ENCODE measurements around the gene CPNE8.
"Not testable (repeated sequence)": the region's sequence is repeated elsewhere in the genome, so short reads cannot be mapped to it uniquely, and the experiment has no call there.

The CPNE8 gene

DNA sequence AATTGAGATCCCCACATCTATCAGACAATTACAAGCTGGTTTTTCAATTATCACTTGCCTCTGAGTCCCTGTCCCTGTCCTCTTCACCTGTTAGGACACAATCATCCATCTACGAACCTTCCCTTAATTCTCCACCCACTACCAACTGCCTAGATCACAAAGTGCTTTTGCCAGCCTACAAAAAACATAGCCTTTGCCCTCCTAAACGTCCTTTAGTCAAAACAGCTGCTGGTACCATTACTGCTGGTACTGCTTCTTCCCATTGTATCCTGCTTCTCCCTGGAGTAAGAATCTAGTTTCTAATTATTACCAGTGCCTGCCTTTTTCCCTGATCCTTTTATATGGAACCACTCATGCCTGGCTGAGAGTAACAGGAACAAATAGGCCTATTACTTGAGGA, 82.1 kb downstream of the CPNE8 start:
- no peak for DNase-seq

DNA sequence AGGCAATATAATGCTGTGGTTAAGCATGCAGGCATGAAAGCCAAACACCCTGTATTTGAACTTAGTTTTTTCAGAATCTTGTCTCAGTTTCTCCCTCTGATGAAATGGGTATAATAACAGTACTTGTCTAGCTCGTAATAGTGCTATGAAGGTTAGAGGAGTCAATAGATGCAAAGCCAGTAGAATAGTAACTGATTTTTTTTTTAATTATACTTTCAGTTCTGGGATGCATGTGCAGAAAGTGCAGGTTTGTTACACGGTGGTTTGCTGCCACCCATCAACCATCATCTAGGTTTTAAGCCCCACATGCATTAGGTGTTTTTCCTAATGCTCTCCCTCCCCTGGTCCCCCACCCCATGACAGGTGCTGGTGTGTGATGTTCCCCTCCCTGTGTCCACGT, 87.4 kb downstream of the CPNE8 start:
- no peak for DNase-seq

DNA sequence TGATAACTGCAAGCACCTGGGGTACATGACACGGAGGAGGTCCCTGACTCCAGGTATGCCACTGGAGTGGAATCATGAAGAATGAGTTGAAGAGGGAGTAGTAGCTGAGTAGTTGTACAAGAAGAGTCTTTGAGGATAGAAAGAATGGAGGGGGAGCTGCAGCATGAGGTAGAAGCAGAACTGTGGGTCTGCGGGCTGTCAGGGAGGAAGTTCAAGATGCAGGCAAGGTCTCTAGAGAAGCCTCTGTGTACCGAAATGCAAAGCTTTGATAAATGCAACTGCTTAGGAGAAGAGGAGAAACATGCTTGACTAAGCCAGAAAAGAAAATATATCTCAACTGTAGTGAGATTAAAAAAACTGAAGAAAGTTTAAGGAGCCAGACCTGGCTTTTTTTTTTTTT, 91.5 kb downstream of the CPNE8 start:
- no peak for DNase-seq

DNA sequence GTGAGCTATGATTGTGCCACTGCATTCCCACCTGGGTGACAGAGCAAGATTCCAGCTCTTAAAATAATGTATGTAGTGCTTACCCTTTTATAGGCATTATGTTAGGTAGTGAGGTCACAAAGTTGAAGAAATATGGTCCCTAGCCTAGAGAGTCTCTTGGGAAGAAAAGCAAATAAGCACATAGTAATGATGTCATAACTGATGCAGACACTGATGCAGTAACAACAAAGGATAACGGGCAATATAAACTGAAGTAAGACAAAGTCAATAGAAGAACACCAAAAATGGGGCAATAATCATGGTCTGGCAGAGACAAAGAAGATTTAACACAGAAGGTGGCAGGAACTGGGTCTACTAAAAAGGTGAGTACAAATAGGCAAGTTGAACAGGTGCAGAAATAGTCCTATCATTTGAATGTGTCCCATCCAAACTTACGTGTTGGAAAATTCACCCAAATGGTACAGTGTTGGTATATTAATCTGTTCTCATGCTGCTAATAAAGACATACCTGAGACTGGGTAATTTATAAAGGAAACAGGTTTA, 93.5 kb downstream of the CPNE8 start:
- no peak for DNase-seq

DNA sequence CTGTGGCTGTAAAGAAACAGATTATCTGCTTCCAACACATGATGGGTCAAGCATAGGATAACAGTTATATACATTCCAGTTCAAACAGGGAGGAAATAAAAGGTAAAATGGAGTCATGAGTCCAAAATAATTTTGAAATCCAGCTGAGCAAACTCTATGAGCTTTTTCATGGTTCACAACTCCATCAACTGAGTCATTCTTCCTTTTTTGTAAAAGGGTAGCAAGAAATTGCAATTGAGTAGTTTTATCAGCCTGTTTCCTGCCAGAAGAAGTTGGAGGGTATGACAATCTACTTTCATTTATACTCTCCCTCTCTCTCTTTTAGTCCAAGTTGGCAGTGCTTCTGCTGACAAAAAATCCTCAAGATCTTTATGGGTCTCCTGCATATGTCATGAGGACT, 95.6 kb downstream of the CPNE8 start:
- no peak for DNase-seq

DNA sequence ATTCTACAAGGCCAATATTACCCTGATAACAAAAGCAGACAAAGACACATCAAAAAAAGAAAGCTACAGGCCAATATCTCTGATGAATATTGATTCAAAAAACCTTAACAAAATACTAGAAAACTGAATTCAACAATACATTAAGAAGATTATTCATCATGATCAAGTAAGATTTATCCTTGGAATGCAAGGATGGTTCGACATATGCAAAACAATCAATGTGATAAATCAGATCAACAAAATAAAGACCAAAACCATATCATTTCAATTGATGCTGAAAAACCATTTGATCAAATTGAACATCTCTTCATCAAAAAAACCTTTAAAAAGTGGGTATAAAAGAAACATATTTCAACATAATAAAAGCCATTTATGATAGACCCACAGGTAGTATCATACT, 117.3 kb downstream of the CPNE8 start:
- DNase-seq = no peak

DNA sequence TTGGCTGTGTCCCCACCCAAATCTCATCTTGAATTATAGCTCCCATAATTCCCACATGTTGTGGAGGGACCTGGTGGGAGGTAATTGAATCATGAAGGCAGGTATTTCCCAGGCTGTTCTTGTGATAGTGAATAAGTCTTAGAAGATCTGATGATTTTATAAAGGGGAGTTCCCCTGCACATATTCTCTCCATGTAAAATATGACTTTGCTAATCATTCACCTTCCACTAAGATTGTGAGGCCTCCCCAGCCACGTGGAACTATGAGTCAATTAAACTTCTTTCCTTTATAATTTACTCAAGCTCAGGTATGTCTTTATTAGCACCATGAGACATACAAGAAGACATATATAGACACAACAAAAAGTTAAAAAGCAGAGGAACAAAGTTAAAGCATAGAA, 120.0 kb downstream of the CPNE8 start:
- no peak for DNase-seq

DNA sequence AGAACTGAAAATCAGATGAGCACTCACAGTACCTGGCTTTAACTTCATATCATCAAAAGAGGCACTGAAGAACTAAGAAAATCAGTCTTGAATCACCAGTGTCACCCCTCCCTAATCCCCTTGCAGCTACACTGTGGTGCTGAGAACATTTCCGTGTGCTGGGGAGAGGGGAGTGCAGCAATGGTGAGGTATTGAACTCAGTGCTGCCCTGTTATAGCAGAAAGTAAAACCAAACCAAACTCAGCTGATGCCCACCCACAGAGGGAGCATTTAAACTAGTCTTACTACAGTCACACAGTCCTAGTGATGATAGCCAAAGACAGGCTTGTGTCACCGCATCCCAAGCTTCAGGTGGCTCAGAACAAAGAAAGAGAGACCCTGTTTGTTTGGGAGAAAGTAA, 122.1 kb downstream of the CPNE8 start:
- no peak for DNase-seq

DNA sequence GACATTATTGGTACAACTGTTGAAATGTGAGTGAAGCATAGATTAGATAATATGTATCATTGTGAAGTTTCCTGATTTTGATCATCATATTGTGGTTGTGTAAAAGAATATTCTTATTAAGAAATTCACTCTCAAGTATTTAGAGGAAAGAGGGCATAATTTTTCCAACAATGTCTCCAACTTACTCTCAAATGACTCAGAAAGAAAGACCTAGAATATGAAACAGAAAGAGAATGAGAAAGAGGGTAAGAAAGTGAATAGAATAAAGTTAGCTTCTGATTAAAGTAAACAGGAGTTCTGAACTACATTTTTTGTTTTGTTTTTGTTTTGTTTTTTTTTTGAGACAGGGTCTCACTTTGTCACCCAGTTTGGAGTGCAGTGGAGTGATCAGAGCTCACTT, 123.0 kb downstream of the CPNE8 start:
- DNase-seq = no peak

DNA sequence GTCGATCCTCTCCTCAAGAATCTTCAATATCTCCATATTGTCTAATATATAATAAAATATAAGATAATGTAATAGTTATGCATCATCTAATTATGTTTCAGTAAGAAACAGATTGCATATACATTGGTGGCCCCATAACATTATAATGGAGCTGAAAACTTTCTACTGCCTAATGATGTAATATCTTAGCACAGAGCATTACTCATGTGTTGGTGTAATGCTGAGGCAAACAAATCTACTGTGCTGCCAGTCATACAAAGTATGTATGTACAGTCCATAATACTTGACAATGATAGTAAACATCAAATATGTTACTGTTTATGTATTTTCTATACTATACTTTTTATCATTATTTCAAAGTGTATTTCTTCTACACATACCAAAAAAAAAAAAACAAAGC, 128.7 kb downstream of the CPNE8 start:
- DNase-seq = no peak

DNA sequence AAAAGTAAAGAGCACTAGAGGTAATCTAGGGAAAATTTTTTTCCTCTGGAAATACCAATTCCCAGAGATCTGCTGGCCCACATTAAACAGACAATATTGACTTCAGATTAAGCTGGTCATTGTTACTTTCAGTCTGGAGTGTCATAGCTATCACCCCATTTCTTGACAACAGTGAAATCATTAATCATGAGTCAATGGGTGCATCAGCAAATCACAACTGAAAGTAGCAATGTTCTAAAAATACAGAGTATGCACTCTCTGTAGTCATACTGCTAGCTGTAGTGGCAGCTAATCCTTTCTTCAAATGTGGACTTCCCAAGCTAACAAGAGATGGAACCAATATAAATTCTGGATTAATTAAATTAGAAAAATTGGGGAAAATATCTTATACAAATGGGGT, 129.9 kb downstream of the CPNE8 start:
- no peak for DNase-seq

DNA sequence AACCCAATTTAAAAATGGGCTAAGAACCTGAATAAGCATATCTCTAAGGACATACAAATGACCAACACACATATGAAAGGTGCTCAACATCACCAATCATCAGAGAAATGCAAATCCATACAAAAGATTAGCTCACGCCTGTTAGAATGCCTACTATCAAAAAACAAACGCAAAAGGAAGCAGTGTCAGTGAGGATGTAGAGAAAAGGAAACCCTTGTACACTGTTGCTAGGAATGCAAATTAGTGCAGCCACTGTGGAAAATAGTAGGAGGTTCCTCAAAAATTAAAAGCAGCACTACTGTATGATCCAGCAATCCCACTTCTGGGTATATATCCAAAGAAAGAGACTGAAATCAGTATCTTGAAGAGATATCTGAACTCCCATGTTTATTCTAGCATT, 133.0 kb downstream of the CPNE8 start:
- no peak for DNase-seq

DNA sequence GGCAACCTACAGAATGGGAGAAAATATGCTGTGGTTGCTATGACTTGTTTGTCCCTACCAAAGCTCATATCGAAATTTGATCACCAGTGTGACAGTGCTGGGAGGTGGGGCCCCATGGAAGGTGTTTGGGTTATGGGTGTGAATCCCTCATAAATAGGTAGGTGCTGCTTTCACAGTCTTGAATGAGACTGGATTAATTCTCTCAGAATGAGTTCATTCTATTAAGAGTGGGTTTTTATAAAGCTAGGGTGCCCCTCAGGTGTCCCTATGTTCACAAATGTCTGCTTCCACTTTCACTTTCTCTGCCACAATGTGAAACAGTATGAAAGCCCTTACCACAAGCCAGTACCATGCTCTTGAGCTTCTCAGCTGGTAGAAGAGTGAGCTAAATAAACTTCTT, 133.5 kb downstream of the CPNE8 start:
- DNase-seq = no peak

DNA sequence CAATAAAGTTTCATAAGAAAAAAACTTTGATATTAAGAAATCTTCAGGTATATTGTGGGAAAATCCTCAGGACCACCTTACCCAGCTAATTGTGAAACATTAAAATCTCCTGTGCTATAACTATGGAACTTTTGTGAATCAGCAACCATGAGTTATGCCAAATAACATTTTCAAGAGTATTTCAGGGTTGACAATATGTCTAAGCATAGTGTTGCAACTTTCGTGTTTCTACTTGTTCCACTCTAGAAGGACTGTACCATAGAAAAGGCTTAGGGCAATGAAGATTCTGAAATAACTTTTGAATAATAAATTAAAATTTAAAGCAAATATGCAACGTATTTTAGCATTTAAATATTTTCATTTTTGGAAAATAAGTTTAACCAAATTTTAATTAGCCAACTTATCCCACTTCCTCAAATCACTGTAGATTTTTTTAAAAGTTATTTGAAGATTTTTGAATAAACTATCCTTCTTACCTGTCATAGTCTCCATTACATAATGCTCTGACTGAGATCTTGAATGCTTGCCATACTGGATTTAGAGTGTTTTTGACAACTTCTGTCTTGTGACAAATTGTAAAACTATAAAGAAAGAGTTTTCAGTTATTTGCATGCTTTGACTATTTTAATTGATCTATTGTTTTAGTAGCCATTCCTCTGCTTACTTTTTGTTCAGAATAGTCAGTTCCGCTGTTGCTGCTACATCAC, 143.6 kb downstream of the CPNE8 start:
- DNase-seq = no peak

DNA sequence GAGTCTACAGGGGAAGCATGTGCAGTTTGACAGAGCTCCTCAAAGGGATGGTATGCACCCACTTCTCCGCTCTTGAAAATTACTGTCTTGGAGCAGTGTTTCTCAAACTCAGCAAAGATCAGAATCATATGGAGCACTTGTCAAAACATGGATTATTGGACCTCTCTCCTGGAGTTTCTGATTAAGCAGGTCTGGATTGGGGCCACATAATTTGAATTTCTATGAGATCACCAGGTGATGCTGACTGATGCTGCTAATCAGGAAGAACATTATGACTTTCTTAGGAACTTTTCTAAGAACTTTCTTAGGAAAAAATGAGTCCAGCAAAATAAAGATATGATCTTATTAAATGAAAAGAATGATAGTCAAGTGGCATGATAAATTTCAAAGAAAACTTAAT, 144.3 kb downstream of the CPNE8 start:
- no peak for DNase-seq

DNA sequence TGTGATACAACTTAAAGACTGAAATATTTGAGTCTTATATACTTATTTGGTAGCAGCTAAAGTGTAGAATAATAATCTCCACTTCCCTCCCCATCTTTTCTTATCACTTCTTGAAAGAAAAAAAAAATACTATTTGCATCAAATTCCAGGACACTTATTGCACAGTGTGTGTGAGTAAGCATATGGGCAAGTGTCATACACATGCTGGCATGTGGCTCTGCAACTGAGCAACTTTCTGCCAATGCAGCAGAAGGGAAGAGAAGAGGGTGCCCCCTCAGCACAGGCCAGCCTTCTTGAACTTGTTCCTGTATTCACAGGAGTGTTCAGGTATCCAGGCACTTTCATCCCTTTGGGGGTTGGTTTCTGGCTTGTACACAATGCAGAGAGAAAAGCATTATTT, 145.8 kb downstream of the CPNE8 start:
- no peak for DNase-seq

DNA sequence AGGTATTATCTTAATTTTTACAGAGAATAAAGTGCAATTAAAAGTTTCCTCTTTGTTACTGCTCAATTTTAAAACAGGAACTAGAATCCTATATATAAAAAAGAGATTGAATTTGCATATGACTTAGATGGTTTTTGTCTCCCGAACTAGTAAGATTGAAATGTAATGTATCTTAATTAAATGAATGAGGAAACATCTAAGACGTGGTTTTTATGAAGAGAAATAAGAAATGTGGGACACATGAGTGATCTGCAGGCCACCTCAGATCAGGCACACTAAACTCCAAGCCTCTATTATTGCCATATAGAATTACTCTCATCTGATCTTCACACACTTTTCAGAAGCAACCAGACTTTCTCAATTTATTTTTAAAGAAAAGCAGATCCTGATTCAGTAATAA, 158.6 kb downstream of the CPNE8 start:
- DNase-seq = no peak

DNA sequence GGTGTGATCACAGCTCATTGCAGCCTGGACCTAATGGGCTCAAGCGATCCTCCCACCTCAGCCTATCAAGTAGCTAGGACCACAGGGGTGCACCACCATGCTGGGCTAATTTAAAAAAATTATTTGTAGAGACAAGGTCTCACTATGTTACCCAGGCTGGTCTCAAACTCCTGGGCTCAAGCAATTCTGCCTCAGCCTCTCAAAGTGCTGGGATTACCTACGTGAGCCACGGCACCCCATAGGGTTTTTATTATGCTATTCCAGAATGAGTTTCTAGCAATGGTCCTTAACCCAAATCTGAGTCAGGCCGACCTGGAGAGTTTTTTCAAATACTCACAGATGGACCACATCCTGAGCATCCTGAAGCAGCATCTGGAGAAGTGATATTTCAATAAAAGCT, 159.8 kb downstream of the CPNE8 start:
- no peak for DNase-seq

DNA sequence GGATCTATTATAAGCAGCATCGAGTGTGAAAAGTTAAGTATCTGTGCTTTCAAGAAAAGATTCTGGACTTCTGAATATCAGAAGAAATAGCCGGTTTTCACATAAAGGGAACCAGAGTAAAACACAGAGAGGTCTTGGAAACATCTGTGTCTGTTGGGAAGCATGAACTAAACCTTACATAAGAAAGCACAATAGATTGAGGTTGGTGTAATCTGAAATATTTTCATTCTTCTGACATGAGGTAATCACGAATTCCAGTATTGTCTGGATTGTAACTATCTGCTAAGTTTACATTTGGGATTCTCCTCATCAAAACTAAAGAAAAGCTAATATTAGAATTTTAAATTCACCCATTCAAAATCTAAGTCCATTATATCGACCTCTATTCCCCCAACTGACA, 161.3 kb downstream of the CPNE8 start:
- DNase-seq = no peak

DNA sequence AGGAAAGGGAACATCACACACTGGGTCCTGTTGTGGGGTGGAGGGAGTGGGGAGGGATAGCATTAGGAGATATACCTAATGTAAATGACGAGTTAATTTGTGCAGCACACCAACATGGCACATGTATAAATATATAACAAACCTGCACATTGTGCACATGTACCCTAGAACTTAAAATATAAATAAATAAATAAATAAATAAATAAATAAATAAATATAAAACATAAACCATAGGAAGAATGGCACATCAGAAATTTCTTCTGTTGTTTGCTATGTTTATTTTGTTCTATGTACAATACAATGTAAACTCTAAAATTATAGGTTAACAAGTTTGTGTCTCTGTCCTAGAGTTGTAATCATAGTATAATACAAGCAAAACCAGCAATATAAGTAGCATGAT, 162.9 kb downstream of the CPNE8 start:
- not testable (repeated sequence) for DNase-seq

DNA sequence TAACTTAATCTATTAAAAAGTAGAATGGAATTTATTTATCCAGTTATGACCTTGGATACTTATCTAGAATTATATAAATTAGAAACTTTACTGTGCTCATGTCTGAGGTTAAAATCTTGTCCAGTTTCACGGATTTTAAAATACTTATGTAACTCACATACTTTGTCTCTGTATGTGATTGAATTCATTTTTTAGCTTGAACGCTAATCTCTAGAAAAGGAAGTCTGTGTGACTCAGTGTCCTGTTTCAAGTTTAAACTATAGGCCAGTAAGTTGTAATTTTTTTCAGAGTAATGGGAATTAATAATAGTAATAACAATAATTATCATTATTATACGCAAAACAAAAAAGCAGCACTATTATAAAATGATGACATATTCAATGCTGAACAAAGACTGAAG, 168.6 kb downstream of the CPNE8 start:
- no peak for DNase-seq

DNA sequence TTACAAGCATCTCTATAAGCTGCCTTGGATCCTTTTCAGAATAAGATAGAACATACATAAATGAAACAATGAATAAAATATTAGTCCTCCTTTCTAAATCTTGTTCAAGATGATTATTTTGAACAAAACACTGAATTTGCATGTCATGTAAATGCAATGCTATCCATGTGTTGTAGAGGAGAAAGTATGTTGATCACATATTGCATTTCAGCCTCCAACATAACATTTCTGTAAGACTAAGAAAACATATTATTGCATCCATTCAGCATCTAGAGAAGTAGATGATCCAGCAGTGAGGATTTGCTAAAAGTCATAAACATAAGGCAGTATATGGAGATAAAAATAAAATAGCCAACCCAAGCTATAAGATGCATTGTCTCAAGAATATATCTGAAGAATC, 172.6 kb downstream of the CPNE8 start:
- no peak for DNase-seq

DNA sequence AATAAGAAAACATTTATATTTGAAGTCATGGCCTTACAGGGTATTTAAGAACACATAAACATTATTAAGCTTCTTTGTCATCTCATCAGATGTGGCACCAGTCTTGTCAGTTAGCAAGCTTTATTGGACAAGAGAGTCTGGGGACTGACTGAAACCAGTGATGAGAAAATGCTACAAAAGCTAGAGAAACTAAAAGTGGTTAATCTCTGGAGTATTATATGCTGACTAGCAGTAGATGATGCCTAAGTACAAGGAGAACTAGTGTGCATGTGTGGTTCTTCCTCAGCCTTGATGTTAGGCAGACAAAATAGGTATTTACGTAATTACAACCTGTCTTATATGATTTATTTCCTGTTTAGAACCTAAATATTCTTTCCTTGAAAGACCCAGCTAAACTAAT, 176.5 kb downstream of the CPNE8 start:
- no peak for DNase-seq

DNA sequence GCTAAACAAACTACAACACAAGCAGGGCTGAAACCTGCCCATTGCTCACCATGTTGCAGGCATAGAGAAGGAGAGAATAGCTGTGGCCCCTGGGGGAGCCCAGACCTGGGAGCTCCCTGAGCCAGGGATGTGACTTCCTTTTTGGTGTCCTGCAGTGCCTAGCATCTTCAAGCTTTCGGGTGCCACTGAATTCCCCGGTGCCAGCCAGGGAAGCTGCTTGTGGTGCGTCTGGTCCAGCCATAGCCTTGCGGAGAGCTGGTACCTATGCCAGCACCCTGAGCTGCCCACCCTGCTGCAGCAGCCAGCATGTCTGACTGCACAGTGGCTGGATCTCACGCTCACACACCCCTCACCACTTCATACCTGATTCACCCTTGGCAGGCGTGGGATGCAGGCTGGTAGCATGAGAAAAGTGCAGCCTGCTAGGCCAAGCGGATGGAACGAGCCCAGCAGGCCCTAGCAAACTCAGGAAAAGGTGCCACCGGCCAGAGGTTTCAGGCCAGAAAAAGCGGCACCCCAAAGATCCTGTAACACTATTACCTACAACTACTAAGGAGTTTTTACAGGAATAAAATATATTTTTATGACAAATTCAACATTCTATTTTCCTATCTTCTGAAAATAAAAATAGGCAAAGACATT, 183.7 kb downstream of the CPNE8 start:
- no peak for DNase-seq

DNA sequence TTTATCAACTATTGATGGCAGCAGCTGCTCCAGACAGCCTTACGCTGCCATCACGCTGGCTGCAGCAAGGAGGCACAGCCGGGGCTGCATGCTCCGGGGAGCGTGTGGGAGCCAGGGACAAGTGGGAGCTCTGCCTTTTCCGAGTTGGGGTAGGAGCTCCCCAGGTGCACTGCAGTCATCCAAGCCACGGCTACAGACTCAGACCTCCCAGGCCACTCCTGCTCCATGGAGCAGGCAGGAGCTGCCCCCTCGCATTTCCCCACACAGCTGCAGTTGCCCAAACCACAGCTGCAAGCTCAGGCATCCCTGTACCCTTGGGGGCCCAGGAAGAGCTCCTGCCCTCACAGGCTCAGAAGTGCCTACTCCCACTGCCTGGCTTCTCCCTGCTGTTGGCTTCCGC, 184.7 kb downstream of the CPNE8 start:
- no peak for DNase-seq
